OCI-LY7 (cell line): ENCODE results near the gene SEC22C. TPM values are rescaled to one million over a fixed set of nuclear protein-coding genes. Genes with fewer than 3 reads are reported as not detected.
A peak's percentile ranks its signal among the peaks of the same experiment; 100 is the strongest.
"Not testable (repeated sequence)": the region's sequence is repeated elsewhere in the genome, so short reads cannot be mapped to it uniquely, and the experiment has no call there.

Experiments
- BruUV-seq: library from RNA; stranded (reverse); fragments of 400-500 nt; replicated peaks from 2 replicates; lab custom pipeline; 2021; lab: Mats Ljungman, UMichigan
- CTCF ChIA-PET: fragments of 300-600 bp; sonication (Branson Sonifier 250); formaldehyde crosslinking; loops from one replicate; lab custom pipeline; 2022; ENCODE audit warnings: antibody characterized with exemption; ENCODE audit not compliant: unreplicated experiment; lab: Charles Lee
- POLR2A ChIA-PET: fragments of 300-600 bp; sonication (Branson Sonifier 250); formaldehyde crosslinking; loops from one replicate; lab custom pipeline; 2022; ENCODE audit warnings: antibody characterized with exemption; lab: Charles Lee
- DNase-seq: peaks from one replicate; pipeline ENCODE4 v3.0.0-alpha.2; 2015; ENCODE audit warnings: low spot score
- H2AFZ ChIP-seq: fragments of 200-600 bp; sonication (generic), shearing (Covaris generic); 2 replicates; pipeline ENCODE4 v1.6.1; 2014; ENCODE audit warnings: mild to moderate bottlenecking, antibody characterized with exemption, low read length, moderate library complexity
- H3K27ac ChIP-seq: fragments of 200-600 bp; sonication (generic); 2 replicates; pipeline ENCODE4 v1.5.1; 2014; ENCODE audit warnings: mixed run types, low read depth, mild to moderate bottlenecking, moderate library complexity, low read length, inconsistent platforms; ENCODE audit not compliant: poor library complexity, severe bottlenecking
- H3K36me3 ChIP-seq: fragments of 200-600 bp; sonication (generic); 2 replicates; pipeline ENCODE4 v1.6.1; 2014; ENCODE audit warnings: mild to moderate bottlenecking, antibody characterized with exemption, low read length, moderate library complexity, mixed read lengths; ENCODE audit not compliant: insufficient read depth
- H3K4me1 ChIP-seq: fragments of 200-600 bp; sonication (generic); 2 replicates; pipeline ENCODE4 v1.5.1; 2014; ENCODE audit warnings: mild to moderate bottlenecking, low read length; ENCODE audit not compliant: insufficient read depth, poor library complexity, severe bottlenecking
- H3K4me2 ChIP-seq: fragments of 200-600 bp; sonication (generic); 2 replicates; pipeline ENCODE4 v1.6.1; 2014; ENCODE audit warnings: mild to moderate bottlenecking, low read length
- H3K4me3 ChIP-seq: fragments of 200-600 bp; sonication (generic); 2 replicates; pipeline ENCODE4 v1.5.1; 2014; ENCODE audit warnings: mild to moderate bottlenecking, low read depth, low read length; ENCODE audit not compliant: poor library complexity, severe bottlenecking
- H3K79me2 ChIP-seq: fragments of 200-600 bp; sonication (generic); 2 replicates; pipeline ENCODE4 v1.6.1; 2016; ENCODE audit warnings: low read depth, mild to moderate bottlenecking, low read length, moderate library complexity, mixed read lengths; ENCODE audit not compliant: insufficient read depth
- H3K9me2 ChIP-seq: fragments of 200-600 bp; sonication (generic); 2 replicates; pipeline ENCODE4 v1.6.1; 2016; ENCODE audit warnings: mild to moderate bottlenecking, low read length, mixed read lengths; ENCODE audit not compliant: insufficient read depth
- H3K9me3 ChIP-seq: fragments of 200-600 bp; sonication (generic); 2 replicates; pipeline ENCODE4 v1.6.1; 2014; ENCODE audit warnings: mild to moderate bottlenecking, mixed run types, low read length, mixed read lengths
- H4K20me1 ChIP-seq: fragments of 200-600 bp; sonication (generic); 2 replicates; pipeline ENCODE4 v1.6.1; 2014; ENCODE audit warnings: mild to moderate bottlenecking, antibody characterized with exemption, low read length, moderate library complexity, mixed read lengths; ENCODE audit not compliant: insufficient read depth
- EZH2phosphoT487 ChIP-seq: fragments of 200-600 bp; sonication (generic); IDR thresholded peaks from 2 replicates; pipeline ENCODE4 v1.6.1; 2018; ENCODE audit warnings: low read depth, borderline replicate concordance, mild to moderate bottlenecking, mixed run types, antibody characterized with exemption, low read length, moderate library complexity, mixed read lengths
- intact Hi-C: fragments of 100-400 bp; cut with micrococcal nuclease; formaldehyde crosslinking; loops from one replicate; pipeline ENCODE4 v1.10.0; 2022; ENCODE audit not compliant: unreplicated experiment
- total RNA-seq, 2 experiments: library from RNA; depleted of rRNA in 1 of 2; stranded (reverse); fragments of >200 nt in 1 of 2; shearing (Covaris generic) in 1 of 2; gene quantifications; 2 replicates each; pipeline ENCODE4 v1.2.3, GENCODE V29; 2014 to 2022
- TF ChIP-seq, protein P1 (sequence below): fragments of 200-600 bp; sonication (generic); conservative IDR thresholded peaks from 2 replicates; pipeline ENCODE4 v1.5.1; 2014; ENCODE audit warnings: mild to moderate bottlenecking, antibody characterized with exemption, low read length, moderate library complexity, mixed read lengths

The SEC22C gene
- total RNA-seq, 2 experiments from 2014 or later = 33.0 to 36.2 TPM

DNA sequence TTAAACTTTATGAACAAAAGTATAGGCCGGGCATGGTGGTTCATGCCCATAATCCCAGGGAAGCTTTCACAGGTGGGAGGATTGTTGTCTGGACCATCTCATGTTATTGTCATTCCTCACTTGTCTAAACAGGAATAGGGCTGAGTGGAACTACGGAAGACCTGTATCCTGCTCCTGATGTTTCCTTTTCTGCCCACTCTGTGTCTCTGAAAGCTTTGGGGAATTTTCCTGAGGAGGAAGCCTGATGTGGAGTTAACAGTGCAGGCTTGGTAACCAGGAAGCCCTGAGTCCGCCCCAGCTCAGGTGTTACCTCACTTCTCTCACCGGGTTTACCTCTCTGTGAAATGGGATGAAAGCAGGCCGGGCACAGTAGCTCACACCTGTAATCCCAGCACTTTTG, 6.9 kb upstream of the SEC22C start:
- Histone ChIP-seq H3K36me3 (peaks cover 24% of the 10 kb centered on the region), H4K20me1 (no peaks in the 10 kb centered on the region), H3K9me2 (no peaks in the 10 kb centered on the region), H3K4me2 (no peak overlapping the region), H3K4me1 (peaks cover 27% of the 10 kb centered on the region), H3K79me2 (peaks cover 27% of the 10 kb centered on the region), H3K27ac (no peak overlapping the region), H2AFZ (no peak overlapping the region), H3K4me3 (no peak overlapping the region), H3K9me3 (no peaks in the 10 kb centered on the region)
- CTCF ChIA-PET = interaction anchor here (2.4 kb wide), 1 partner anchor 13 kb away, joined by 5 read pairs; the partner anchor contains the start of gene NKTR
- no peak for DNase-seq
- intact Hi-C loops = no loop called here
- no TSS peak for BruUV-seq
- TF ChIP-seq, protein P1, sequence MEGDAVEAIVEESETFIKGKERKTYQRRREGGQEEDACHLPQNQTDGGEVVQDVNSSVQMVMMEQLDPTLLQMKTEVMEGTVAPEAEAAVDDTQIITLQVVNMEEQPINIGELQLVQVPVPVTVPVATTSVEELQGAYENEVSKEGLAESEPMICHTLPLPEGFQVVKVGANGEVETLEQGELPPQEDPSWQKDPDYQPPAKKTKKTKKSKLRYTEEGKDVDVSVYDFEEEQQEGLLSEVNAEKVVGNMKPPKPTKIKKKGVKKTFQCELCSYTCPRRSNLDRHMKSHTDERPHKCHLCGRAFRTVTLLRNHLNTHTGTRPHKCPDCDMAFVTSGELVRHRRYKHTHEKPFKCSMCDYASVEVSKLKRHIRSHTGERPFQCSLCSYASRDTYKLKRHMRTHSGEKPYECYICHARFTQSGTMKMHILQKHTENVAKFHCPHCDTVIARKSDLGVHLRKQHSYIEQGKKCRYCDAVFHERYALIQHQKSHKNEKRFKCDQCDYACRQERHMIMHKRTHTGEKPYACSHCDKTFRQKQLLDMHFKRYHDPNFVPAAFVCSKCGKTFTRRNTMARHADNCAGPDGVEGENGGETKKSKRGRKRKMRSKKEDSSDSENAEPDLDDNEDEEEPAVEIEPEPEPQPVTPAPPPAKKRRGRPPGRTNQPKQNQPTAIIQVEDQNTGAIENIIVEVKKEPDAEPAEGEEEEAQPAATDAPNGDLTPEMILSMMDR = no peak
- TF ChIP-seq EZH2phosphoT487 = no peak
- POLR2A ChIA-PET = interaction anchor here (1.3 to 4.7 kb wide), 2 partner anchors 9 to 13 kb away, joined by 4 to 33 read pairs; partner anchors contain the start of gene NKTR

DNA sequence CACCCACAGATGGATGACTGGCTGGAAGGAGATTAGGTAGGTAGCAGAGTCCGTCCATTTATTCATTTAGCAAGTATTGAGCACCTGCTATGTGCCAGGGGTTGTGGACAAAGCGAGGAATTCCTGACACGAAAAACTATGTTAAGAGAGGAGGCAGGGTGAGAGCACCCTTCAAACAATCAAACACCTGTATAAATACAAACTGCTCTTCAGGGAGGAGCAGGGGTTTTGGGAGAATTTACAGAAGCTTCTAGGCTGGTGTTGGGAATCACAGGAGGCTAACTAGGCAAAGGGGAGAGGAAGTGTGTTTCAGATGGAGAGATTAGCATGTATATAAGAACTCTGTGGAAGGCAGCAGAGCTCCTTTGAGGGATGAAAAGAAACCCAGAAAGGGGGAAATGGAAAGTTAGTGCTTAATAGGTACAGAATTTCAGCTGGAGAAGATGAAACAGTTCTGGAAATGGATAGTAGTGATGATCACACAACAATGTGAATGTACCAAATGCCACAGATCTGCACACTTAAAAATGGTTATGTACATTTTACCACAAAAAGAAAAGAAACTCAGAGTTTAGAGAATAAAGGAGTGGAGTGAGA, 805 bp upstream of the SEC22C start:
- H3K36me3 ChIP-seq = peaks cover 7% of the 10 kb centered on the region
- ChIA-PET CTCF (interaction anchor here (1.2 to 1.9 kb wide), 2 partner anchors 18 to 170 kb away, joined by 3 to 6 read pairs; partner anchors contain the start of gene NKTR), POLR2A (interaction anchor here (0.5 to 3.9 kb wide), 12 partner anchors 9 to 1384 kb away, joined by 3 to 33 read pairs (median 4); partner anchors contain the start of genes CTNNB1, NKTR and SS18L2)
- no peaks in the 10 kb centered on the region for H3K9me3 ChIP-seq
- intact Hi-C loops = loop anchor here (1.0 to 2.0 kb wide), 2 partner anchors 18 to 162 kb away; partner anchors contain the start of gene NKTR
- H3K27ac ChIP-seq = peak overlapping the region; percentile 74
- H2AFZ ChIP-seq = peak overlapping the region; percentile 66
- no peak for DNase-seq
- peak overlapping the region; percentile 96 for H3K4me2 ChIP-seq
- peak overlapping the region; percentile 94 for H3K4me3 ChIP-seq
- BruUV-seq = TSS peak; percentile 60
- peaks cover 27% of the 10 kb centered on the region for H3K4me1 ChIP-seq
- TF ChIP-seq, protein P1 = 0 out of 2 replicates have a peak, but pooled peaks have one; percentile 20
- TF ChIP-seq EZH2phosphoT487 = no peak
- H3K9me2 ChIP-seq = no peaks in the 10 kb centered on the region
- H3K79me2 ChIP-seq = peaks cover 25% of the 10 kb centered on the region; the same call in 1 of the 2 replicates
- H4K20me1 ChIP-seq = no peaks in the 10 kb centered on the region

DNA sequence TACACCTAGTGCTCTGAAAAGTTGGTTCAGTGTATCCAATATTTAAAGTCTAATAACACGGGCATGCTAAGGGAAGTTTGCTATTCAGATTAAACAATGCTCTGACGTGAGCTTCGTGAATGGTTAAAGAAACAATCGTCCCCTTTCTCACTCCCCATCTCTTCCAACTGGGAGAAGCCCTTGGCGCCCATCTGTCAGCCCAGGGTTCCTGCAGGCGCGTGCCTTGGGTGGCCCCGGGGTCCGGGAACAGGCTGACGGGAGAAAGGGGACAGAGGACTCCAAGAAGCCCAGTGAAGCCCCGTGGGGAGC, 413 bp downstream of the SEC22C start:
- Histone ChIP-seq H3K9me3 (no peaks in the 10 kb centered on the region), H3K4me2 (peak overlapping the region; percentile 96), H3K9me2 (no peaks in the 10 kb centered on the region), H4K20me1 (no peaks in the 10 kb centered on the region), H3K36me3 (peaks cover 18% of the 10 kb centered on the region), H3K79me2 (peaks cover 34% of the 10 kb centered on the region; the same call in 1 of the 2 replicates), H3K4me3 (peak overlapping the region; percentile 94), H2AFZ (peak overlapping the region; percentile 66), H3K27ac (peak overlapping the region; percentile 74), H3K4me1 (peaks cover 27% of the 10 kb centered on the region)
- TF ChIP-seq, protein P1 = no peak
- TF ChIP-seq EZH2phosphoT487 = no peak
- ChIA-PET CTCF (interaction anchor here (1.9 kb wide), 1 partner anchor 19 kb away, joined by 6 read pairs; the partner anchor contains the start of gene NKTR), POLR2A (interaction anchor here (0.6 to 3.9 kb wide), 13 partner anchors 9 to 213 kb away, joined by 3 to 33 read pairs (median 4); partner anchors contain the start of genes NKTR and SS18L2)
- intact Hi-C loops = no loop called here
- BruUV-seq = no TSS peak
- DNase-seq = no peak

- intact Hi-C loops, DNase-seq, H2AFZ ChIP-seq, H3K27ac ChIP-seq, H3K4me3 ChIP-seq, H4K20me1 ChIP-seq, H3K9me2 ChIP-seq, BruUV-seq: not testable (repeated sequence)
- peaks cover 18% of the 10 kb centered on the region for H3K9me3 ChIP-seq
- CTCF ChIA-PET = interaction anchor here (1.1 kb wide), 1 partner anchor 21 kb away, joined by 3 read pairs; the partner anchor contains the start of gene NKTR
- POLR2A ChIA-PET = interaction anchor here (0.7 to 1.4 kb wide), 4 partner anchors 11 to 226 kb away, joined by 3 to 4 read pairs (median 4); partner anchors contain the start of gene SS18L2
- peaks cover 27% of the 10 kb centered on the region for H3K4me1 ChIP-seq
- peaks cover 39% of the 10 kb centered on the region; the same call in 1 of the 2 replicates for H3K79me2 ChIP-seq
- H3K4me2 ChIP-seq = peak overlapping the region; percentile 96; the same call in 1 of the 2 replicates
- peaks cover 36% of the 10 kb centered on the region for H3K36me3 ChIP-seq
Observed at GRCh38 chr3:42579346-42579745, 2.4 kb downstream of the SEC22C start.
